Endothelial cell of umbilical vein (primary cell): ENCODE data around the gene NAPA. TPM values are rescaled to one million over a fixed set of nuclear protein-coding genes. Genes with fewer than 3 reads are reported as not detected.

Experiments used
- BruUV-seq: library from RNA; stranded (reverse); fragments of 400-500 nt; replicated peaks from 2 replicates; lab custom pipeline; 2021; lab: Mats Ljungman, UMichigan
- CTCF ChIA-PET: fragments of 300-600, 350-600 bp; sonication (Branson Sonifier 250); formaldehyde crosslinking; loops from one replicate; lab custom pipeline; 2021; ENCODE audit warnings: antibody characterized with exemption, inconsistent platforms; lab: Charles Lee
- POLR2A ChIA-PET: fragments of 300-600, 350-600 bp; sonication (Branson Sonifier 250); formaldehyde crosslinking; loops from one replicate; lab custom pipeline; 2021; ENCODE audit warnings: antibody characterized with exemption, inconsistent platforms; lab: Charles Lee
- DNase-seq: peaks from one replicate; pipeline ENCODE4 v3.0.0-alpha.2; 2011; ENCODE audit warnings: low read depth, low spot score
- FAIRE-seq: peaks from 2 replicates; lab custom pipeline; 2011; peaks lifted over from hg19 to GRCh38; lab: Jason Lieb, UNC
- H2AFZ ChIP-seq: 2 replicates; pipeline ENCODE4 v1.6.0; 2012; ENCODE audit warnings: low read depth, low read length, control low read depth, inconsistent platforms
- H3K27ac ChIP-seq: 2 replicates; pipeline ENCODE4 v1.5.1; 2011; ENCODE audit warnings: low read depth, mild to moderate bottlenecking, control low read depth, low read length, moderate library complexity; ENCODE audit not compliant: insufficient read depth
- H3K27me3 ChIP-seq, 2 experiments: 2 replicates each; pipeline versions ENCODE4 v1.6.0 to v1.6.1; 2011; ENCODE audit warnings: low read length in 2 of 2, mixed read lengths in 1 of 2; ENCODE audit not compliant: control insufficient read depth in 2 of 2, insufficient read depth in 2 of 2
- H3K36me3 ChIP-seq, 2 experiments: 2 replicates in 1 of 2; 3 replicates in 1 of 2; pipeline ENCODE4 v1.5.1; 2011; ENCODE audit warnings: low read length in 2 of 2, mild to moderate bottlenecking in 1 of 2, moderate library complexity in 1 of 2; ENCODE audit not compliant: control insufficient read depth in 2 of 2, insufficient read depth in 2 of 2; ENCODE audit errors: extremely low read depth in 1 of 2
- H3K4me1 ChIP-seq: 3 replicates; pipeline ENCODE4 v1.5.1; 2011; ENCODE audit warnings: mild to moderate bottlenecking, low read length; ENCODE audit not compliant: control insufficient read depth, insufficient read depth; ENCODE audit errors: extremely low read depth
- H3K4me2 ChIP-seq: 2 replicates; pipeline ENCODE4 v1.6.1; 2011; ENCODE audit warnings: low read length, control low read depth, mixed read lengths; ENCODE audit not compliant: insufficient read depth
- H3K4me3 ChIP-seq, 3 experiments: fragments of 200-600 bp in 1 of 3; sonication (generic), shearing (Covaris generic) in 1 of 3; replicated peaks in 1 of 3; 2 replicates each; pipeline ENCODE4 v1.5.1; 2011 to 2016; ENCODE audit warnings: control low read depth in 3 of 3, low read length in 3 of 3, mild to moderate bottlenecking in 2 of 3, inconsistent platforms in 1 of 3, low read depth in 1 of 3, moderate library complexity in 1 of 3; ENCODE audit not compliant: insufficient read depth in 1 of 3
- H3K79me2 ChIP-seq: 2 replicates; pipeline ENCODE4 v1.6.0; 2012; ENCODE audit warnings: low read length, inconsistent platforms; ENCODE audit not compliant: control insufficient read depth, insufficient read depth
- H3K9ac ChIP-seq: replicated peaks from 2 replicates; pipeline ENCODE3; 2011; ENCODE audit warnings: low read length, control low read depth; ENCODE audit not compliant: insufficient read depth; ENCODE audit errors: extremely low read depth
- H3K9me1 ChIP-seq: replicated peaks from 3 replicates; pipeline ENCODE4 v1.6.0; 2011; ENCODE audit warnings: mild to moderate bottlenecking, low read length; ENCODE audit not compliant: control insufficient read depth, insufficient read depth; ENCODE audit errors: extremely low read depth
- H3K9me3 ChIP-seq: replicated peaks from 2 replicates; pipeline ENCODE4 v1.5.1; 2012; ENCODE audit warnings: low read length, inconsistent platforms; ENCODE audit not compliant: control insufficient read depth, insufficient read depth
- H4K20me1 ChIP-seq: replicated peaks from 2 replicates; pipeline ENCODE3; 2011; ENCODE audit warnings: mild to moderate bottlenecking, low read length; ENCODE audit not compliant: control insufficient read depth, insufficient read depth; ENCODE audit errors: extremely low read depth
- EZH2 ChIP-seq: IDR thresholded peaks from 2 replicates; pipeline ENCODE4 v1.6.1; 2012; ENCODE audit warnings: borderline replicate concordance, low read depth, mild to moderate bottlenecking, moderate library complexity, low read length, inconsistent platforms; ENCODE audit not compliant: severe bottlenecking
- FOS ChIP-seq: IDR thresholded peaks from 2 replicates; pipeline ENCODE4 v1.6.1; 2011; ENCODE audit warnings: mild to moderate bottlenecking, low read length, moderate library complexity, borderline replicate concordance; ENCODE audit not compliant: insufficient read depth
- GATA2 ChIP-seq: IDR thresholded peaks from 2 replicates; pipeline ENCODE4 v1.7.0; 2011; ENCODE audit warnings: low read depth, mild to moderate bottlenecking, moderate library complexity, mixed read lengths, low read length; ENCODE audit not compliant: insufficient read length, insufficient read depth
- JUN ChIP-seq: IDR thresholded peaks from 2 replicates; pipeline ENCODE4 v1.6.1; 2011; ENCODE audit warnings: borderline replicate concordance, low read depth; ENCODE audit not compliant: insufficient read length, insufficient read depth
- MYC ChIP-seq: IDR thresholded peaks from one replicate; pipeline ENCODE4 v1.6.1; 2011; ENCODE audit warnings: mild to moderate bottlenecking, low read depth, low read length
- POLR2A ChIP-seq: IDR thresholded peaks from 2 replicates; pipeline ENCODE4 v1.6.1; 2012; ENCODE audit warnings: low read depth, mild to moderate bottlenecking, control low read depth, low read length
- POLR2AphosphoS5 ChIP-seq: IDR thresholded peaks from 2 replicates; pipeline ENCODE4 v1.6.1; 2012; ENCODE audit warnings: low read depth, mild to moderate bottlenecking, control low read depth, low read length, moderate library complexity; ENCODE audit not compliant: insufficient read depth
- dilution Hi-C: fragments of 300-500 bp; cut with MboI; formaldehyde crosslinking; loops from one replicate; pipeline ENCODE4 v1.15.0; 2019; ENCODE audit warnings: low sequenced_read_pairs; ENCODE audit not compliant: extremely low pct_ligation_motif_present
- intact Hi-C: fragments of 100-400 bp; cut with micrococcal nuclease; formaldehyde crosslinking; loops from one replicate; pipeline ENCODE4 v1.10.0; 2022
- polyA plus RNA-seq, 4 experiments: library from polyadenylated mRNA; depleted of rRNA in 3 of 4; stranded (reverse) in 3 of 4; unstranded in 1 of 4; fragments of >200 nt; gene quantifications; 2 replicates each; pipeline versions ENCODE4 v1.2.1 to v1.2.3, GENCODE V29; 2011 to 2012; ENCODE audit warnings: missing spikeins in 1 of 4
- total RNA-seq: library from RNA; stranded (reverse); gene quantifications from 2 replicates; pipeline ENCODE4 v1.2.3, GENCODE V29; 2021
- TF ChIP-seq, protein P1 (sequence below), 2 donors: IDR thresholded peaks; 1 replicate in 1 of 2; 2 replicates in 1 of 2; pipeline ENCODE4 v1.5.1; 2011; ENCODE audit warnings: low read length in 2 of 2, mild to moderate bottlenecking in 2 of 2, moderate library complexity in 2 of 2, control low read depth in 1 of 2, inconsistent platforms in 1 of 2, low read depth in 1 of 2; ENCODE audit not compliant: insufficient read depth in 1 of 2; ENCODE audit errors: extremely low read depth in 1 of 2
- TF ChIP-seq, protein P2 (sequence below): IDR thresholded peaks from 2 replicates; pipeline ENCODE4 v1.6.1; 2011; ENCODE audit not compliant: insufficient read depth, insufficient read length

NAPA gene
- total and polyA plus RNA-seq, 2 donors (not counting 3 experiments of a cell fraction or from before 2014, with no cell fraction given) = 107 to 154 TPM

DNA sequence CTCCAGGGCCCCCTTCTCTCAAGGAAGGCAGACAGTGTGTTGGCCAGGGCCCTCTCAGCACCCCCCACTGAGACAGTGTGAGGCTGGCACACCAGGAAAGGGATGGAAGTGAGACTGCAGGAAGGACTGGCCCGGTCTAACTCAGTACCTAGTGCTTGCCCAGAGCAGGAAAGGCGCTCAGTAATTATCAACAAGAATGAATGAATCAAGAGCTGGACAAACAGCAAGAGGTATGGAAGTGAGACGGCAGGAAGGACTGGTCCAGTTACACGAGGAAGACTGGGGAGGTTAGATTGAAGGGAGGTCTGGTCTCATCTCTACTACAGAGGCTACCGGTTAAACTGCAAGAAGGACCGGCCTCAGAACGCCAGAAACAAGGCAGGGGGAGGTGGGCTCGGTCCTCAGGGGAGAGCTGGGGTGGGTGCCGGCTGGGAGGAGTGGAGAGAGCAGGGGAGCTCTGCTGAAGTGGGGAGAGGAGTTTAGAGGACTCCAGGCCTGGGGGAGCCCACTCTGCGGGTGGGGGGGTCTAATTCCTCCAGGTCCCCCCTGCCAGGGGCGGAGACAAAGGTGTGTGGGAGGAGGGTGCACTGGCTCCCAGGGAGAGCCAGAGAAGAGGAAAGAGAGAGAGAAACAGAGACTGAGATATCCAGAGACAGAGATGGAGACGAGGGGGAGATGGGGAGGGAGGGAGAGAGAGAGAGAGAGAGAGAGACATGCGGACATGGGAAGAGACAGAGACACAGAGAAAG is 44.2 kb downstream of the NAPA start:
- H3K9ac ChIP-seq = no peak overlapping the region
- H3K27me3 ChIP-seq = peaks cover 23 to 28% of the 10 kb centered on the region in 2 experiments
- no peaks in the 10 kb centered on the region for H3K4me1 ChIP-seq
- H3K9me1 ChIP-seq = no peaks in the 10 kb centered on the region
- H3K9me3 ChIP-seq = no peaks in the 10 kb centered on the region
- no peak overlapping the region for H3K4me2 ChIP-seq
- no peaks in the 10 kb centered on the region for H3K36me3 ChIP-seq
- H2AFZ ChIP-seq = no peak overlapping the region
- no peak overlapping the region for H3K27ac ChIP-seq
- intact Hi-C loops (no loop called here), dilution Hi-C loops (no loop called here)
- H4K20me1 ChIP-seq = no peaks in the 10 kb centered on the region
- ChIA-PET POLR2A (no interaction called here), CTCF (interaction anchor here (1.2 kb wide), 1 partner anchor 34 kb away, joined by 3 read pairs; no protein-coding TSS in a partner anchor)
- H3K79me2 ChIP-seq = no peaks in the 10 kb centered on the region
- FAIRE-seq (no peak), DNase-seq (no peak)
- no peak for TF ChIP-seq MYC
- no peak for TF ChIP-seq EZH2
- no peak for TF ChIP-seq POLR2A
- no peak for TF ChIP-seq GATA2
- TF ChIP-seq, protein P1, sequence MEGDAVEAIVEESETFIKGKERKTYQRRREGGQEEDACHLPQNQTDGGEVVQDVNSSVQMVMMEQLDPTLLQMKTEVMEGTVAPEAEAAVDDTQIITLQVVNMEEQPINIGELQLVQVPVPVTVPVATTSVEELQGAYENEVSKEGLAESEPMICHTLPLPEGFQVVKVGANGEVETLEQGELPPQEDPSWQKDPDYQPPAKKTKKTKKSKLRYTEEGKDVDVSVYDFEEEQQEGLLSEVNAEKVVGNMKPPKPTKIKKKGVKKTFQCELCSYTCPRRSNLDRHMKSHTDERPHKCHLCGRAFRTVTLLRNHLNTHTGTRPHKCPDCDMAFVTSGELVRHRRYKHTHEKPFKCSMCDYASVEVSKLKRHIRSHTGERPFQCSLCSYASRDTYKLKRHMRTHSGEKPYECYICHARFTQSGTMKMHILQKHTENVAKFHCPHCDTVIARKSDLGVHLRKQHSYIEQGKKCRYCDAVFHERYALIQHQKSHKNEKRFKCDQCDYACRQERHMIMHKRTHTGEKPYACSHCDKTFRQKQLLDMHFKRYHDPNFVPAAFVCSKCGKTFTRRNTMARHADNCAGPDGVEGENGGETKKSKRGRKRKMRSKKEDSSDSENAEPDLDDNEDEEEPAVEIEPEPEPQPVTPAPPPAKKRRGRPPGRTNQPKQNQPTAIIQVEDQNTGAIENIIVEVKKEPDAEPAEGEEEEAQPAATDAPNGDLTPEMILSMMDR (IDR thresholded peaks at IDR 0.05; ENCODE audit: extremely low read depth in 1 of 2, insufficient read depth in 1 of 2, low read depth in 1 of 2, low read length in 2 of 2) = no peak
- no peak for TF ChIP-seq JUN
- no peak for TF ChIP-seq FOS
- TF ChIP-seq, protein P2, sequence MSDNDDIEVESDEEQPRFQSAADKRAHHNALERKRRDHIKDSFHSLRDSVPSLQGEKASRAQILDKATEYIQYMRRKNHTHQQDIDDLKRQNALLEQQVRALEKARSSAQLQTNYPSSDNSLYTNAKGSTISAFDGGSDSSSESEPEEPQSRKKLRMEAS = no peak
- no peak for TF ChIP-seq POLR2AphosphoS5
- no peak overlapping the region for H3K4me3 ChIP-seq
- no TSS peak for BruUV-seq
